Gastrocnemius medialis (tissue), 4 donors: ENCODE data around the gene TEDDM1. TPM values are rescaled to one million over a fixed set of nuclear protein-coding genes. Genes with fewer than 3 reads are reported as not detected.
A peak's percentile ranks its signal among the peaks of the same experiment; 100 is the strongest.

ENCODE experiments used
- ATAC-seq, 2 donors: fragments of 150-250 bp; one replicate each; pipeline ENCODE4 v1.9.1; 2016
- DNase-seq, 2 donors: peaks; one replicate each; pipeline ENCODE4 v3.0.0-alpha.2; 2019
- H3K27ac ChIP-seq, 4 donors: fragments of 200-600 bp; sonication (generic); 1 replicate in 1 of 4; 2 replicates in 3 of 4; pipeline ENCODE4 v1.5.1; 2016 to 2018; ENCODE audit warnings: mild to moderate bottlenecking in 2 of 4, moderate library complexity in 1 of 4
- H3K27me3 ChIP-seq, 3 donors: fragments of 200-600 bp; sonication (generic) in 2 of 3; 1 replicate in 1 of 3; 2 replicates in 2 of 3; pipeline versions ENCODE4 v1.5.1 to v1.6.0; 2016 to 2019; ENCODE audit warnings: mild to moderate bottlenecking in 1 of 3, moderate library complexity in 1 of 3
- H3K36me3 ChIP-seq, 2 donors: fragments of 200-600 bp; sonication (generic) in 1 of 2; one replicate each; pipeline ENCODE4 v1.5.1; 2017 to 2018
- H3K4me1 ChIP-seq, 2 donors: fragments of 200-600 bp; sonication (generic) in 1 of 2; one replicate each; pipeline ENCODE4 v1.5.1; 2016 to 2017; ENCODE audit warnings: mild to moderate bottlenecking in 2 of 2
- H3K4me3 ChIP-seq, 4 donors: fragments of 200-600 bp; sonication (generic) in 3 of 4; 1 replicate in 1 of 4; 2 replicates in 3 of 4; pipeline ENCODE4 v1.5.1; 2016 to 2019; ENCODE audit warnings: mild to moderate bottlenecking in 2 of 4
- H3K9me3 ChIP-seq, 3 donors: fragments of 200-600 bp; sonication (generic) in 2 of 3; 1 replicate in 1 of 3; 2 replicates in 2 of 3; pipeline ENCODE4 v1.5.1; 2016 to 2019
- POLR2A ChIP-seq, 2 donors: fragments of 450-650 bp; IDR thresholded peaks; one replicate each; pipeline ENCODE4 v1.6.1; 2017; ENCODE audit warnings: antibody characterized with exemption in 2 of 2, mild to moderate bottlenecking in 2 of 2, moderate library complexity in 2 of 2
- in situ Hi-C, 4 donors: fragments of 200-750 bp; cut with MboI; loops; one replicate each; pipeline versions ENCODE4 v1.15.0 to v1.8.0; 2017; ENCODE audit warnings: low sequenced_read_pairs in 4 of 4
- intact Hi-C: fragments of 100-400 bp; cut with DNase I; formaldehyde crosslinking; loops from one replicate; pipeline ENCODE4 v1.15.1; 2023; ENCODE audit warnings: low total_unique reads
- total RNA-seq, 4 donors: library from RNA; depleted of rRNA; stranded (reverse); fragments of >200 nt; gene quantifications; one replicate each; pipeline versions ENCODE4 v1.1.0 to v1.2.3, GENCODE V29; 2016
- TF ChIP-seq, protein P1 (sequence below), 5 experiments: fragments of 450-650 bp in 3 of 5; fragments of 200-600 bp in 2 of 5; sonication (generic) in 2 of 5; IDR thresholded peaks in 4 of 5; conservative IDR thresholded peaks in 1 of 5; 1 replicate in 4 of 5; 2 replicates in 1 of 5; pipeline ENCODE4 v1.5.1; 2016 to 2019; ENCODE audit warnings: antibody characterized with exemption in 5 of 5, mild to moderate bottlenecking in 3 of 5, moderate library complexity in 3 of 5

TEDDM1 gene
- total RNA-seq, 4 donors from 2014 or later: not detected

GRCh38 chr1:182374101-182374834, 26.2 kb downstream of the TEDDM1 start:
- H3K4me1 ChIP-seq: peaks cover 5% of the 10 kb centered on the region in 2 donors
- ATAC-seq (no peak), DNase-seq (no peak)
- TF ChIP-seq, protein P1, sequence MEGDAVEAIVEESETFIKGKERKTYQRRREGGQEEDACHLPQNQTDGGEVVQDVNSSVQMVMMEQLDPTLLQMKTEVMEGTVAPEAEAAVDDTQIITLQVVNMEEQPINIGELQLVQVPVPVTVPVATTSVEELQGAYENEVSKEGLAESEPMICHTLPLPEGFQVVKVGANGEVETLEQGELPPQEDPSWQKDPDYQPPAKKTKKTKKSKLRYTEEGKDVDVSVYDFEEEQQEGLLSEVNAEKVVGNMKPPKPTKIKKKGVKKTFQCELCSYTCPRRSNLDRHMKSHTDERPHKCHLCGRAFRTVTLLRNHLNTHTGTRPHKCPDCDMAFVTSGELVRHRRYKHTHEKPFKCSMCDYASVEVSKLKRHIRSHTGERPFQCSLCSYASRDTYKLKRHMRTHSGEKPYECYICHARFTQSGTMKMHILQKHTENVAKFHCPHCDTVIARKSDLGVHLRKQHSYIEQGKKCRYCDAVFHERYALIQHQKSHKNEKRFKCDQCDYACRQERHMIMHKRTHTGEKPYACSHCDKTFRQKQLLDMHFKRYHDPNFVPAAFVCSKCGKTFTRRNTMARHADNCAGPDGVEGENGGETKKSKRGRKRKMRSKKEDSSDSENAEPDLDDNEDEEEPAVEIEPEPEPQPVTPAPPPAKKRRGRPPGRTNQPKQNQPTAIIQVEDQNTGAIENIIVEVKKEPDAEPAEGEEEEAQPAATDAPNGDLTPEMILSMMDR (IDR thresholded peaks at IDR 0.05 in 4 of 5, conservative IDR thresholded peaks at IDR 0.05 in 1 of 5): no peak
- TF ChIP-seq POLR2A (IDR thresholded peaks at IDR 0.05): no peak
- intact Hi-C loops (no loop called here), in situ Hi-C loops (no loop called here)
- no peak overlapping the region for H3K4me3 ChIP-seq
- H3K27ac ChIP-seq: peak overlapping the region in 2 of 4 donors; percentile 39 to 47
- no peaks in the 10 kb centered on the region for H3K9me3 ChIP-seq
- H3K36me3 ChIP-seq: no peaks in the 10 kb centered on the region
- no peaks in the 10 kb centered on the region for H3K27me3 ChIP-seq

GRCh38 chr1:182370532-182370931, 29.9 kb downstream of the TEDDM1 start:
- DNase-seq (no peak), ATAC-seq (no peak)
- in situ Hi-C loops (no loop called here), intact Hi-C loops (no loop called here)
- Histone ChIP-seq H3K36me3 (no peaks in the 10 kb centered on the region), H3K4me3 (no peak overlapping the region), H3K27ac (peak overlapping the region in 1 of 4 donors; percentile 31), H3K9me3 (no peaks in the 10 kb centered on the region), H3K4me1 (peaks cover 5 to 14% of the 10 kb centered on the region in 2 donors), H3K27me3 (no peaks in the 10 kb centered on the region)
- no peak for TF ChIP-seq POLR2A (IDR thresholded peaks at IDR 0.05)
- TF ChIP-seq, protein P1 (IDR thresholded peaks at IDR 0.05 in 4 of 5, conservative IDR thresholded peaks at IDR 0.05 in 1 of 5): no peak

DNA sequence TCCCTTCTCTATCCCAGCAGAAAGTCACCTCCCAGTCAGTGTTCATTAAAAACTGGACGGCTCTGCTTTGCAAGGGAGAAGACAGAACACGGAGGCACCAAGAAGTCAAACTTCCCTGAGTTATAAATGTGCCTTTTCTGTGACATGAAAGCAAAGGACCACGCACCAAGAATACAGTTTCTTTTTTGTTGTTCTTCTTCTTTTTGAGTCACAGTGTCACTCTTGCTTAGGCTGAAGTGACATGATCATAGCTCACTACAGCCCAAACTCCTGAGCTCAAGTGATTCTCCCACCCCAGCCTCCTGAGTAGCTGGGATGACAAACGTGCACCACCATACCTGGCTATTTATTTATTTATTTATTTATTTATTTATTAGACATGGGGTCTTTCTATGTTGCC, 31.6 kb downstream of the TEDDM1 start:
- Histone ChIP-seq H3K36me3 (no peaks in the 10 kb centered on the region), H3K9me3 (no peaks in the 10 kb centered on the region), H3K4me1 (peaks cover 0 to 14% of the 10 kb centered on the region in 2 donors), H3K27me3 (no peaks in the 10 kb centered on the region), H3K4me3 (no peak overlapping the region), H3K27ac (peak overlapping the region in 1 of 4 donors; percentile 36)
- no peak for ATAC-seq
- in situ Hi-C loops: no loop called here
- intact Hi-C loops: no loop called here
- no peak for DNase-seq
- TF ChIP-seq POLR2A (IDR thresholded peaks at IDR 0.05): no peak
- TF ChIP-seq, protein P1 (IDR thresholded peaks at IDR 0.05 in 4 of 5, conservative IDR thresholded peaks at IDR 0.05 in 1 of 5): no peak

DNA sequence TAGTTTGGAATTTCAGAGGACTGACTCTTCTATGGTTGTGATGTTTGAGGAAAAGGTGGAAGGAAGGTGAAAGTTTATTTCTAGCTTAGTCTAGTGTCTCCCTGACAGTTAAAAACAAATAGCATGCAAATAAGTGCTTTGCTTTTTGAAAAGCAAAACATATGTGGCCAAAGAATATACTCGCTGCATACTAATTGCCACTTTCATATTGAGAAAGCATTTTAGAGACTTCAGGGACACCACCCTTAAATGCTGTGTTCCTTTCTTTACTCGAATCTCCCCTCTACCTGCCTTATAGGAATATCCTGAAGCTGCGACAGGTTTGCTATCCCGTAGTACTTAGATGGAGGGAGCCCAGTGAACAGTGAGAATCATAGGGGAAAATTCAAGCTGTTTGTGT, 32.1 kb downstream of the TEDDM1 start:
- DNase-seq (no peak), ATAC-seq (no peak)
- TF ChIP-seq, protein P1 (IDR thresholded peaks at IDR 0.05 in 4 of 5, conservative IDR thresholded peaks at IDR 0.05 in 1 of 5): no peak
- TF ChIP-seq POLR2A (IDR thresholded peaks at IDR 0.05): no peak
- Histone ChIP-seq H3K4me3 (no peak overlapping the region), H3K36me3 (no peaks in the 10 kb centered on the region), H3K9me3 (no peaks in the 10 kb centered on the region), H3K4me1 (peaks cover 4 to 17% of the 10 kb centered on the region in 2 donors), H3K27ac (peak overlapping the region in 1 of 4 donors; percentile 36), H3K27me3 (no peaks in the 10 kb centered on the region)
- intact Hi-C loops: no loop called here
- in situ Hi-C loops: no loop called here
